Esophagus squamous epithelium (tissue), 4 donors: ENCODE results near the gene CCDC183.

Source experiments
- POLR2A ChIP-seq, 4 donors: fragments of 450-650 bp; IDR thresholded peaks; one replicate each; pipeline ENCODE4 v1.6.1; 2017; ENCODE audit warnings: antibody characterized with exemption in 4 of 4, mild to moderate bottlenecking in 4 of 4, moderate library complexity in 3 of 4
- TF ChIP-seq, protein P1 (sequence below), 6 experiments: fragments of 450-650 bp in 4 of 6; fragments of 200-600 bp in 2 of 6; sonication (generic) in 2 of 6; IDR thresholded peaks; one replicate each; pipeline ENCODE4 v1.5.1; 2016 to 2019; ENCODE audit warnings: antibody characterized with exemption in 6 of 6, mild to moderate bottlenecking in 4 of 6, moderate library complexity in 4 of 6

DNA sequence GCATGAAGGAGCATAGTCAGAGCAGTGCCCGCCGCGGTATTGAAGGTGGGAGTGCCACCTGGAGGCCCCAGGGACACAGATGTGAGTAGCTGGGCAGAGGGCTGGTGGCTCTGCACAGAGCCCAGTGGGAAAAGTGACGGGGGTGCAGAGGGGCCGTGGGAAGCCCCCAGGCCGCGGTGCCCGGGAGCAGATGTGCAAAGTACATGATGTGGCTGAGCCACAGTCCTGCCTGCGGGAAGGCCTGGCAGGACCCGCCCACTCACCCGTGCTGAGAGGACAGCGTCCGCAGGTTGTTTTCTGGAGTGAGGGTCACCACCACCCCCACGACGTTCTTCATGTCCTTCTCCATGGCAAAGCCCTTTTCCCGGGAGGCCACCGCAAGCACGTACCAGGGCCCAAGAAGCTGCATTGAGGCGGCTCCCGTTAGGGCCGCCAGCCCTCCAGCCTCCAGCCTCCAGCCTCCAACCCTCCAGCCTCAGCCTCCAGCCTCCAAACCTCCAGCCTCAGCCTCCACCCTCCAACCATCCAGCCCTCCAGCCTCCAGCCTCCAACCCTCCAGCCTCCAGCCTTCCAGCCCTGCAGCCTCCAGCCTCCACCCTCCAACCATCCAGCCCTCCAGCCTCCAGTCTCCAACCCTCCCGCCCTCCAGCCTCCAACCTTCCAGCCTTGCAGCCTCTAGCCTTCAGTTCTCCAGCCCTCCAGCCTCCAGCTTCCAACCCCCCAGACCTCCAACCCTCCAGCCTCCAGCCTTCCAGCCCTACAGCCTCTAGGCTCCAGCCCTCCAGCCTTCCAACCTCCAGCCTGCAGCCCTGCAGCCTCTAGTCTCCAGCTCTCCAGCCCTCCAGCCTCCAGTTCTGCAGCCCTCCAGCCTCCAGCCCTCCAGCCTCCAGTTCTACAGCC, 48.7 kb upstream of the CCDC183 start:
- TF ChIP-seq, protein P1, sequence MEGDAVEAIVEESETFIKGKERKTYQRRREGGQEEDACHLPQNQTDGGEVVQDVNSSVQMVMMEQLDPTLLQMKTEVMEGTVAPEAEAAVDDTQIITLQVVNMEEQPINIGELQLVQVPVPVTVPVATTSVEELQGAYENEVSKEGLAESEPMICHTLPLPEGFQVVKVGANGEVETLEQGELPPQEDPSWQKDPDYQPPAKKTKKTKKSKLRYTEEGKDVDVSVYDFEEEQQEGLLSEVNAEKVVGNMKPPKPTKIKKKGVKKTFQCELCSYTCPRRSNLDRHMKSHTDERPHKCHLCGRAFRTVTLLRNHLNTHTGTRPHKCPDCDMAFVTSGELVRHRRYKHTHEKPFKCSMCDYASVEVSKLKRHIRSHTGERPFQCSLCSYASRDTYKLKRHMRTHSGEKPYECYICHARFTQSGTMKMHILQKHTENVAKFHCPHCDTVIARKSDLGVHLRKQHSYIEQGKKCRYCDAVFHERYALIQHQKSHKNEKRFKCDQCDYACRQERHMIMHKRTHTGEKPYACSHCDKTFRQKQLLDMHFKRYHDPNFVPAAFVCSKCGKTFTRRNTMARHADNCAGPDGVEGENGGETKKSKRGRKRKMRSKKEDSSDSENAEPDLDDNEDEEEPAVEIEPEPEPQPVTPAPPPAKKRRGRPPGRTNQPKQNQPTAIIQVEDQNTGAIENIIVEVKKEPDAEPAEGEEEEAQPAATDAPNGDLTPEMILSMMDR (IDR thresholded peaks at IDR 0.05) = no peak
- no peak for TF ChIP-seq POLR2A (IDR thresholded peaks at IDR 0.05)
